HG03460 (cell line): ENCODE measurements around the gene SH2D1A.

ENCODE experiments used
- ATAC-seq: cut with Tn5 transposase; IDR thresholded peaks from one replicate; pipeline ENCODE4 v1.9.1; 2021; ENCODE audit not compliant: unreplicated experiment

The SH2D1A gene

DNA sequence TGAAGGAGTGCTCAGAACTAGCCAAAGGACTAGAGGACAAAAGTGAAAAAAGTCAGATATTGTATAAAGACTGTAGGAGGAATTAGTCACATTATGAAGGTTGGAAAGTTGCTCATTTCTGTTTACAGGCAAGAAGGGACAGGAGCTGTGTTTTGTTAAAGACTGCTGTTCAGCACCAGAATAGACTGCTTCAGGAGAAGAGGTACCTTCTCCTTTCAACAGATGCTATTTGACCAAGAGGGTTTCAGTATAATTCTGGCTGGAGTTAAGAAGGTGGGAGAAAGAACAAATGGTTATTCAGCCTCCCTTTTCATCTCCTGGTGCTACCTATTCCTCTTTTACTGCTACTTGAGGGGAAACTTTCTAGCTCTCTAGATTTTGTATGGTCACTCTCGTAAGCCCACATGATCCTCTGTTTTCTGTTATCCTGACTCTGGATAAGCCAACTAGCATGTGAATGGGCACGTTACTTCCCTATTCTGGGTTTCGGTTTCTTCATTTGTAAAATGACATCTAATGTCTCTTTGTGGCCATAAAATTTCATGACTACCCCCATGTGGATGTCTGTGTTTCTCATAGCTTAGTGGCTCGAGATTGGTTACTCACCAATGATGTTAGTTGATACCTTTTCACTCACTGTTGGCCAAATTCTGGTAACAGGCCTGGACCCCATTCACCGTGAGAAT lies 68.9 kb downstream of the SH2D1A start:
- ATAC-seq, result no peak

DNA sequence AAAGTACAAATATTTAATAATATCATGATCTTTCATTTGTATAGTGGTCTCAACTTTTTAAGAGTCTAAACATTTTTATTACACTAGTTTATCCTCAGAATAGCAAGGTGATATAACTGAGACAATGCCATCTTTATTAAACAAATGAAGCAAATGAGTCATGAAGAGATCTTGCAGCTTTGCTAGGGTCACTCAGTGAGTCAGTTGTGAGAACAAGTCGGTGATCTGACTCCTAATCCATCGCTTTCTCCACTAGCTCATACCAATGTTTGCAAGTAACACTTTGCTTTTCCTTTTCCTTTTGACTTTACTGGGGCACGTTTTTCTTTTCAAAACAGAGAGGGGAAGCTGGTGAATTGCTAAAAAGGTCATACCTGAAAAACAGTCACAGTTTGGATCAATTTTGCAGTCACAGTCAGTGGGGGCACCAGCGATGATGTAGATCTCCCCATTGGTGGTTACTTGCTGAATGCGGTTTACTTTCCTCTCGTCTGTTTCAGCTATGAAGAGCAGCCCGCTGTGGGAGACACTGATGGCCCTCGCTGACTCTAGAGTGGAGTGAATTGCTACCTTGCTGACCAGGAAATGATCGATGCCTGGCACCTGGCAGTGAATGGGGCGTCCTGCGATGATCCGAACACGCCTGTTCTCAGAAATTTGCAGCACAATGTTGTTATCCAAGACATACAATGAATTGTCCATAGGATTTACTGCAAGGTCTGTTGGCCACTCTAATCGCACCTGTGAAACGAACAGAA lies 75.7 kb downstream of the SH2D1A start:
- ATAC-seq, result no peak
